ENCODE data around the gene ME1.

DNA sequence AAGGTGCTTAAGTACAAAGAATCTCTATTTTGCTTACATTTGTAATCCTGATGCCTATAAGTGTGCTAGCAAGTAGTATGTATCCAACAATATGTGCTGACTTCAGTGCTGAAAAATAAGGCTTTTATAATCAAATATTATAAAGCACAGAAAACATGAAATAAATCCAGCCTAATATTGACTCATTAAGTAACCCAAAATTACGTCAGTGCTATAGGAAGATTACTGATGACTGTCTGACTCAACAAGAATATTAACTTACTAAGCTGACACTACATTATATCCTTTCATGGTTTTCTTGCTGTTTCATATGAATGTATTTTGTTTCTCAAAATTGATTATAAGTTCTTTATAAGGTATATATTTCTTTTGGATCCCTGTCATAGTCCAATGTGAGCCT lies 76.1 kb downstream of the ME1 start:
- TF ChIP-seq CTCF (IDR thresholded peaks at IDR 0.05 in 2 of 3, conservative IDR thresholded peaks at IDR 0.05 in 1 of 3; ENCODE audit: borderline replicate concordance in 1 of 3, insufficient read depth in 1 of 3, low read depth in 2 of 3, low read length in 2 of 3), result no peak
- no peak for TF ChIP-seq ZFX (IDR thresholded peaks at IDR 0.05)
- no peak for TF ChIP-seq YY1 (IDR thresholded peaks at IDR 0.05; ENCODE audit: extremely low read depth, insufficient replicate concordance, low read depth, low read length)
- TF ChIP-seq, protein P1, sequence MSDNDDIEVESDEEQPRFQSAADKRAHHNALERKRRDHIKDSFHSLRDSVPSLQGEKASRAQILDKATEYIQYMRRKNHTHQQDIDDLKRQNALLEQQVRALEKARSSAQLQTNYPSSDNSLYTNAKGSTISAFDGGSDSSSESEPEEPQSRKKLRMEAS (IDR thresholded peaks at IDR 0.05), result no peak
- no peak for TF ChIP-seq POLR2AphosphoS5 (IDR thresholded peaks at IDR 0.05; ENCODE audit: low read depth, low read length)
- no peak for TF ChIP-seq POLR2A (IDR thresholded peaks at IDR 0.05; ENCODE audit: borderline replicate concordance, extremely low read depth, insufficient read depth, insufficient read length)
- TF ChIP-seq REST (IDR thresholded peaks at IDR 0.05; ENCODE audit: low read depth), result no peak
- no peak for TF ChIP-seq SRF (IDR thresholded peaks at IDR 0.05; ENCODE audit: low read depth)
- TF ChIP-seq RAD21 (IDR thresholded peaks at IDR 0.05; ENCODE audit: low read depth), result no peak
- no peak for TF ChIP-seq EZH2 (IDR thresholded peaks at IDR 0.05)
- TF ChIP-seq ATF3 (IDR thresholded peaks at IDR 0.05), result no peak
